Measurements from ENCODE around the gene PLA2G6. TPM values are rescaled to one million over a fixed set of nuclear protein-coding genes. Genes with fewer than 3 reads are reported as not detected.

PLA2G6 gene
- total and polyA plus RNA-seq, 9 of the 15 experiments (the other 6 are each of a cell fraction or from before 2014, with no cell fraction given), result 0.11 to 12.2 (median 9.7) TPM

GRCh38 chr22:38193580-38193979 is 11.9 kb upstream of the PLA2G6 start (continued):
- TF ChIP-seq U2AF1 (optimal IDR thresholded peaks at IDR 0.05; ENCODE audit: low read depth, low read length) (no peak), ZKSCAN8 (CRISPR knock-in tag; IDR thresholded peaks at IDR 0.05) (no peak), GTF2B (IDR thresholded peaks at IDR 0.05; ENCODE audit: extremely low read depth, insufficient read length) (no peak), ZNF212 (CRISPR knock-in tag; IDR thresholded peaks at IDR 0.05) (no peak), ZNF589 (CRISPR knock-in tag; IDR thresholded peaks at IDR 0.05; ENCODE audit: low read depth) (no peak), ZBTB9 (CRISPR knock-in tag; IDR thresholded peaks at IDR 0.05) (no peak), KAT7 (CRISPR knock-in tag; IDR thresholded peaks at IDR 0.05; ENCODE audit: borderline replicate concordance) (no peak), ZNF324 (CRISPR knock-in tag; IDR thresholded peaks at IDR 0.05) (no peak), HMBOX1 (IDR thresholded peaks at IDR 0.05) (no peak), ZBTB40 (IDR thresholded peaks at IDR 0.05) (no peak), ZBTB40 (CRISPR knock-in tag; IDR thresholded peaks at IDR 0.05) (no peak), EP400 (IDR thresholded peaks at IDR 0.05) (0 out of 2 replicates have a peak, but pooled peaks have one; percentile 28)
- TF ChIP-seq, protein P1, sequence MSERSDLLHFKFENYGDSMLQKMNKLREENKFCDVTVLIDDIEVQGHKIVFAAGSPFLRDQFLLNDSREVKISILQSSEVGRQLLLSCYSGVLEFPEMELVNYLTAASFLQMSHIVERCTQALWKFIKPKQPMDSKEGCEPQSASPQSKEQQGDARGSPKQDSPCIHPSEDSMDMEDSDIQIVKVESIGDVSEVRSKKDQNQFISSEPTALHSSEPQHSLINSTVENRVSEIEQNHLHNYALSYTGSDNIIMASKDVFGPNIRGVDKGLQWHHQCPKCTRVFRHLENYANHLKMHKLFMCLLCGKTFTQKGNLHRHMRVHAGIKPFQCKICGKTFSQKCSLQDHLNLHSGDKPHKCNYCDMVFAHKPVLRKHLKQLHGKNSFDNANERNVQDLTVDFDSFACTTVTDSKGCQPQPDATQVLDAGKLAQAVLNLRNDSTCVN (CRISPR knock-in tag; IDR thresholded peaks at IDR 0.05), result no peak
- TF ChIP-seq, protein P2, sequence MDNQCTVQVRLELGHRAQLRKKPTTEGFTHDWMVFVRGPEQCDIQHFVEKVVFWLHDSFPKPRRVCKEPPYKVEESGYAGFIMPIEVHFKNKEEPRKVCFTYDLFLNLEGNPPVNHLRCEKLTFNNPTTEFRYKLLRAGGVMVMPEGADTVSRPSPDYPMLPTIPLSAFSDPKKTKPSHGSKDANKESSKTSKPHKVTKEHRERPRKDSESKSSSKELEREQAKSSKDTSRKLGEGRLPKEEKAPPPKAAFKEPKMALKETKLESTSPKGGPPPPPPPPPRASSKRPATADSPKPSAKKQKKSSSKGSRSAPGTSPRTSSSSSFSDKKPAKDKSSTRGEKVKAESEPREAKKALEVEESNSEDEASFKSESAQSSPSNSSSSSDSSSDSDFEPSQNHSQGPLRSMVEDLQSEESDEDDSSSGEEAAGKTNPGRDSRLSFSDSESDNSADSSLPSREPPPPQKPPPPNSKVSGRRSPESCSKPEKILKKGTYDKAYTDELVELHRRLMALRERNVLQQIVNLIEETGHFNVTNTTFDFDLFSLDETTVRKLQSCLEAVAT (IDR thresholded peaks at IDR 0.05), result no peak

Data from K562 (cell line).